Sigmoid colon (tissue), 7 donors: ENCODE data around the gene DSG4. TPM values are rescaled to one million over a fixed set of nuclear protein-coding genes. Genes with fewer than 3 reads are reported as not detected.

Experiments used
- DNase-seq: peaks from one replicate; pipeline ENCODE4 v3.0.0-alpha.2; 2019
- H3K27ac ChIP-seq, 4 donors: fragments of 200-600 bp; sonication (generic); one replicate each; pipeline ENCODE4 v1.5.1; 2016 to 2019; ENCODE audit warnings: mild to moderate bottlenecking in 1 of 4
- H3K27me3 ChIP-seq, 3 donors: fragments of 200-600 bp; sonication (generic); one replicate each; pipeline ENCODE4 v1.5.1; 2019; ENCODE audit warnings: mild to moderate bottlenecking in 1 of 3
- H3K36me3 ChIP-seq, 4 donors: fragments of 200-600 bp; sonication (generic); one replicate each; pipeline ENCODE4 v1.5.1; 2016 to 2019
- H3K4me1 ChIP-seq, 4 donors: fragments of 200-600 bp; sonication (generic); one replicate each; pipeline ENCODE4 v1.5.1; 2017 to 2019
- H3K4me3 ChIP-seq, 4 donors: fragments of 200-600 bp; sonication (generic); one replicate each; pipeline ENCODE4 v1.5.1; 2017 to 2019; ENCODE audit warnings: mild to moderate bottlenecking in 2 of 4, moderate library complexity in 1 of 4
- H3K9me3 ChIP-seq, 4 donors: fragments of 200-600 bp in 3 of 4; sonication (generic) in 3 of 4; one replicate each; pipeline versions ENCODE4 v1.5.1 to v1.6.1; 2013 to 2019
- EP300 ChIP-seq, 4 donors: sonication (generic); formaldehyde crosslinking; IDR thresholded peaks; one replicate each; pipeline ENCODE4 v1.6.1; 2017; ENCODE audit warnings: antibody characterized with exemption in 4 of 4
- POLR2A ChIP-seq, 2 donors: fragments of 450-650 bp; IDR thresholded peaks; one replicate each; pipeline ENCODE4 v1.6.1; 2016; ENCODE audit warnings: antibody characterized with exemption in 2 of 2, mild to moderate bottlenecking in 2 of 2, moderate library complexity in 2 of 2
- POLR2AphosphoS5 ChIP-seq, 4 donors: sonication (generic); formaldehyde crosslinking; IDR thresholded peaks; one replicate each; pipeline ENCODE4 v1.6.1; 2017; ENCODE audit warnings: antibody characterized with exemption in 4 of 4
- WGBS, 2 donors: extraction: QIAGEN DNeasy Blood & Tissue Kit; methylation state at CpG; one replicate each; pipeline ENCODE4 v1.1.7; 2013; 5-methylcytosine and 5-hydroxymethylcytosine counted together
- intact Hi-C: fragments of 100-400 bp; cut with DNase I; formaldehyde crosslinking; loops from one replicate; pipeline ENCODE4 v1.15.1; 2023
- polyA plus RNA-seq, 3 donors: library from polyadenylated mRNA; stranded (reverse); fragments of 200-250 nt; gene quantifications; one replicate each; pipeline ENCODE4 v1.2.3, GENCODE V29; 2013
- small RNA-seq, 3 donors: library from RNA; depleted of rRNA; stranded (forward); fragments of <200 nt; gene quantifications; one replicate each; pipeline ENCODE3, GENCODE V24; 2016
- total RNA-seq, 4 donors: library from RNA; depleted of rRNA; stranded (reverse); fragments of >200 nt; gene quantifications; one replicate each; pipeline ENCODE4 v1.1.0, GENCODE V29; 2016
- TF ChIP-seq, protein P1 (sequence below), 4 experiments: fragments of 450-650 bp in 3 of 4; fragments of 200-600 bp in 1 of 4; IDR thresholded peaks; one replicate each; pipeline ENCODE4 v1.5.1; 2016 to 2019; ENCODE audit warnings: antibody characterized with exemption in 4 of 4, mild to moderate bottlenecking in 3 of 4, moderate library complexity in 2 of 4
- donor health status: healthy with polysubstance abuse.
- donor health status: Bipolar disorder and iron deficiency.
- donor health status: healthy.

DSG4 gene
- total and polyA plus RNA-seq, 7 donors: 0.09 TPM; not detected in 6

DNA sequence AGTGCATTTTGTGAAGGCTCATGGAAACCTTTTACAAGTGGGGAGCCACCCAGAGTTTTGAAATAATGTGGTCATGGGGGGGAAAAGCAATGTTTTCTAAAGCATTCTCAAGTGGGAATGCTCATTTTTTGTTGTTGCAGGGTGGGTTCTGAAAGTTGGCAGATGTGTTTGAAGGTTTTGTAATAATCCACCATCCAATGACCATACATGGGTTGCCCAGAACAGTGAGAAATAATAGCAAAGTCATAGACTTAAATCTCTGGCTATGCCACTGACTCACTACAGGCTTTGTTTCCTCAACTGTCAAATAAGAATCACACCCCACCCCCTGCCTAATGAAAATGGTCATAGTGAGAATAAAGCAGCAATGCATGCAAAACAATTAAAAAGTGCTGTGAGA, 73.8 kb downstream of the DSG4 start:
- Histone ChIP-seq H3K4me1 (no peaks in the 10 kb centered on the region), H3K27me3 (no peaks in the 10 kb centered on the region), H3K4me3 (no peak overlapping the region), H3K36me3 (no peaks in the 10 kb centered on the region), H3K27ac (no peak overlapping the region), H3K9me3 (no peaks in the 10 kb centered on the region)
- no peak for DNase-seq
- intact Hi-C loops: no loop called here
- TF ChIP-seq, protein P1, sequence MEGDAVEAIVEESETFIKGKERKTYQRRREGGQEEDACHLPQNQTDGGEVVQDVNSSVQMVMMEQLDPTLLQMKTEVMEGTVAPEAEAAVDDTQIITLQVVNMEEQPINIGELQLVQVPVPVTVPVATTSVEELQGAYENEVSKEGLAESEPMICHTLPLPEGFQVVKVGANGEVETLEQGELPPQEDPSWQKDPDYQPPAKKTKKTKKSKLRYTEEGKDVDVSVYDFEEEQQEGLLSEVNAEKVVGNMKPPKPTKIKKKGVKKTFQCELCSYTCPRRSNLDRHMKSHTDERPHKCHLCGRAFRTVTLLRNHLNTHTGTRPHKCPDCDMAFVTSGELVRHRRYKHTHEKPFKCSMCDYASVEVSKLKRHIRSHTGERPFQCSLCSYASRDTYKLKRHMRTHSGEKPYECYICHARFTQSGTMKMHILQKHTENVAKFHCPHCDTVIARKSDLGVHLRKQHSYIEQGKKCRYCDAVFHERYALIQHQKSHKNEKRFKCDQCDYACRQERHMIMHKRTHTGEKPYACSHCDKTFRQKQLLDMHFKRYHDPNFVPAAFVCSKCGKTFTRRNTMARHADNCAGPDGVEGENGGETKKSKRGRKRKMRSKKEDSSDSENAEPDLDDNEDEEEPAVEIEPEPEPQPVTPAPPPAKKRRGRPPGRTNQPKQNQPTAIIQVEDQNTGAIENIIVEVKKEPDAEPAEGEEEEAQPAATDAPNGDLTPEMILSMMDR (IDR thresholded peaks at IDR 0.05): no peak
- no peak for TF ChIP-seq EP300 (IDR thresholded peaks at IDR 0.05)
- no peak for TF ChIP-seq POLR2AphosphoS5 (IDR thresholded peaks at IDR 0.05)
- no peak for TF ChIP-seq POLR2A (IDR thresholded peaks at IDR 0.05)

DNA sequence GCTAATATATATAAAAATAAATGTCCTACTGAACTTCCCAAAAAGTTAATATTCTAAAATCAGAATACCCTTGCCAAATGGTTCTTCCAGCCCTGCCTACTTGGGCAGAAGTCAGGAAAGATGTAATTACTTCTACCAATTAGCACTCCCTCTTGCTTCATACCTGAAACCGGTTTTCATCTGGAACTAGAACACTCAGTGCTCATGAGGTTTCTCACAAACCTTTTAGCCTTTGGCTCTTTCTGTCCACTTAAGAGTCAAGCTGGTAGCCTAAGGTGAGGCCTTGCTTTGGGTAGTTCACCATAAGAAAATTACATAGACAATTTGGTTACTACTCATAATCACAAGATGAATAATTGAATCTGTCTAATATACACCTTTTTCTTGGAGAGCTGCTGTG, 75.0 kb downstream of the DSG4 start:
- TF ChIP-seq POLR2A (IDR thresholded peaks at IDR 0.05) (no peak), POLR2AphosphoS5 (IDR thresholded peaks at IDR 0.05) (no peak)
- TF ChIP-seq, protein P1 (IDR thresholded peaks at IDR 0.05): no peak
- DNase-seq: no peak
- H3K9me3 ChIP-seq: no peaks in the 10 kb centered on the region
- no peaks in the 10 kb centered on the region for H3K27me3 ChIP-seq
- intact Hi-C loops: no loop called here
- H3K36me3 ChIP-seq: no peaks in the 10 kb centered on the region
- no peak overlapping the region for H3K4me3 ChIP-seq
- H3K27ac ChIP-seq: no peak overlapping the region
- no peaks in the 10 kb centered on the region for H3K4me1 ChIP-seq
- 85 to 92% methylated on average over 1 of the region's 1 CpG for WGBS, 2 donors

DNA sequence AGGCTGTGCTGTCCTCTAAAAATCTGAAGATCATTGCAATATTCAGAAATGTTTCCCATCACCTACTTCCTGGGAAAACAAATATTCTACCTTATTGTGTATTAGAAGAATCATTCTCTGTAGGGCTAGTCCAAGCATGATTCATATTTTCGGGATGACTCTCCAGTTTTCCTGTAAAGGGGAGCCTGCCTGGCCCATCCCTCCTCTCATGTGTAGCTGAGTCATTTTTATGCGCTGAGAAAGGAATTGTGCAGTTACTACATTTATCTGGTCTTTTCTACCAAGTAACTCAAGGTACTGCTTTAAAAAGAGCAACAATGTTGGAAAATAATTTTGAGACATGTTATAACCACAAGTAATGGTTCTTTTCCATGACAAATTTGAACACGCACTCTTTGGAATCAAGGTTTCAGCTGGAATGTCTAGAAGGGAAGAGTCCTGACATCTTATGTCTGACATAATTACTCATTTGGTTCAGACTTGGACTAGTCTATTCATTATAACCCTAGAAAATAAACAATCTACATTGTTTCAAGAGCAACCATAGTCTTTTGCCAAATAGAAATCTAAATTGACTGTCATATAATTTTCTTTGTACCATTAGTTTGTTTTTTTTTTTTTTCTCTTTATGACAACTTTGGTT, 77.6 kb downstream of the DSG4 start:
- H3K27ac ChIP-seq: no peak overlapping the region
- H3K4me1 ChIP-seq: no peaks in the 10 kb centered on the region
- TF ChIP-seq, protein P1 (IDR thresholded peaks at IDR 0.05): no peak
- TF ChIP-seq EP300 (IDR thresholded peaks at IDR 0.05) (no peak), POLR2A (IDR thresholded peaks at IDR 0.05) (no peak), POLR2AphosphoS5 (IDR thresholded peaks at IDR 0.05) (no peak)
- H3K27me3 ChIP-seq: no peaks in the 10 kb centered on the region
- H3K9me3 ChIP-seq: no peaks in the 10 kb centered on the region
- intact Hi-C loops: no loop called here
- no peak for DNase-seq
- H3K4me3 ChIP-seq: no peak overlapping the region
- WGBS, 2 donors: 75 to 91% methylated on average over 3 of the region's 3 CpGs
- H3K36me3 ChIP-seq: no peaks in the 10 kb centered on the region

Small RNAs within 50 kb of the gene (small RNA-seq; reads per million reads assigned to genes)
- gene RF00019 (0 reads per million in 3 donors), gene RNU6-167P (0 reads per million in 3 donors)

Other genes with a start within 250 kb of the DSG4 start
- not detected for gene DSC1, start 213.9 kb upstream of the DSG4 start, total RNA-seq
- under 1 TPM in 1 of 3 donors, not detected in 2; 0.09 TPM for gene DSC1, start 213.9 kb upstream of the DSG4 start, polyA plus RNA-seq
- not detected for gene DSG1, start 58.6 kb upstream of the DSG4 start, total RNA-seq
- not detected for gene DSG1, start 58.6 kb upstream of the DSG4 start, polyA plus RNA-seq
- not detected for gene DSG3, start 71.0 kb downstream of the DSG4 start, total RNA-seq
- 1 to 10 TPM in 1 of 3 donors, under 1 TPM in 1, not detected in 1; under 0.01 to 1.1 TPM for gene DSG3, start 71.0 kb downstream of the DSG4 start, polyA plus RNA-seq
- 1 to 10 TPM; 1.8 to 3.6 (median 2.4) TPM for gene DSG2, start 121.4 kb downstream of the DSG4 start, total RNA-seq
- 10 to 100 TPM; 16.2 to 92.4 (median 21.5) TPM for gene DSG2, start 121.4 kb downstream of the DSG4 start, polyA plus RNA-seq
- gene TTR, start 215.1 kb downstream of the DSG4 start, total RNA-seq: under 1 TPM in 1 of 4 donors, not detected in 3; 0.82 TPM
- 1 to 10 TPM in 1 of 3 donors, under 1 TPM in 1, not detected in 1; 0.31 to 7.2 TPM for gene TTR, start 215.1 kb downstream of the DSG4 start, polyA plus RNA-seq